ENCODE measurements around the gene SCPEP1. TPM values are rescaled to one million over a fixed set of nuclear protein-coding genes. Genes with fewer than 3 reads are reported as not detected.
A peak's percentile ranks its signal among the peaks of the same experiment; 100 is the strongest.

Gene SCPEP1
- total and polyA plus RNA-seq, 5 donors from 2014 or later = 14.5 to 24.9 (median 23.0) TPM

- Histone ChIP-seq H3K27me3 (ENCODE audit: control insufficient read depth, insufficient read depth, low read length) (peaks cover 6% of the 10 kb centered on the region), H3K4me1 (ENCODE audit: control insufficient read depth, insufficient read depth, low read length, poor library complexity, severe bottlenecking) (no peaks in the 10 kb centered on the region), H3K4me3 (ENCODE audit: low read depth, low read length) (no peak overlapping the region), H3K27ac (ENCODE audit: insufficient read depth, low read length, poor library complexity, severe bottlenecking) (no peak overlapping the region), H3K9me3 (ENCODE audit: control insufficient read depth in 2 of 2, low read length in 2 of 2) (no peaks in the 10 kb centered on the region), H3K36me3 (ENCODE audit: control insufficient read depth, insufficient read depth, low read length) (no peaks in the 10 kb centered on the region)
- H3K27me3 Mint-ChIP-seq = peaks cover 38% of the 10 kb centered on the region
- H3K27ac Mint-ChIP-seq = no peak overlapping the region
- H3K36me3 Mint-ChIP-seq = no peaks in the 10 kb centered on the region
- peaks cover 0 to 1% (median 0%) of the 10 kb centered on the region in 7 donors for H3K9me3 Mint-ChIP-seq
- no peak for DNase-seq
- no peak for ATAC-seq (ENCODE audit: low read depth in 2 of 2)
- H3K4me1 Mint-ChIP-seq = no peaks in the 10 kb centered on the region
- H3K4me3 Mint-ChIP-seq = no peak overlapping the region
Observed at GRCh38 chr17:57034807-57035754, 57.1 kb downstream of the SCPEP1 start.

- no peaks in the 10 kb centered on the region for H3K9me3 Mint-ChIP-seq
- no peaks in the 10 kb centered on the region for H3K9me3 ChIP-seq (ENCODE audit: control insufficient read depth in 2 of 2, low read length in 2 of 2)
- no peak for ATAC-seq (ENCODE audit: low read depth in 2 of 2)
- no peak for DNase-seq
- H3K4me3 ChIP-seq (ENCODE audit: low read depth, low read length) = no peak overlapping the region
- peaks cover 6% of the 10 kb centered on the region for H3K27me3 ChIP-seq (ENCODE audit: control insufficient read depth, insufficient read depth, low read length)
- no peaks in the 10 kb centered on the region for H3K4me1 Mint-ChIP-seq
- peak overlapping the region in 1 of 3 donors; percentile 86 for H3K27ac Mint-ChIP-seq
- no peaks in the 10 kb centered on the region for H3K4me1 ChIP-seq (ENCODE audit: control insufficient read depth, insufficient read depth, low read length, poor library complexity, severe bottlenecking)
- H3K36me3 Mint-ChIP-seq = no peaks in the 10 kb centered on the region
- no peak overlapping the region for H3K27ac ChIP-seq (ENCODE audit: insufficient read depth, low read length, poor library complexity, severe bottlenecking)
- peaks cover 47% of the 10 kb centered on the region for H3K27me3 Mint-ChIP-seq
- H3K36me3 ChIP-seq (ENCODE audit: control insufficient read depth, insufficient read depth, low read length) = no peaks in the 10 kb centered on the region
- H3K4me3 Mint-ChIP-seq = no peak overlapping the region
Observed at GRCh38 chr17:57035971-57036481, 58.1 kb downstream of the SCPEP1 start.

- H3K27me3 Mint-ChIP-seq = peaks cover 44% of the 10 kb centered on the region
- H3K27ac Mint-ChIP-seq = no peak overlapping the region
- peaks cover 8% of the 10 kb centered on the region for H3K27me3 ChIP-seq (ENCODE audit: control insufficient read depth, insufficient read depth, low read length)
- ATAC-seq (ENCODE audit: low read depth in 2 of 2) = no peak
- H3K4me1 ChIP-seq (ENCODE audit: control insufficient read depth, insufficient read depth, low read length, poor library complexity, severe bottlenecking) = no peaks in the 10 kb centered on the region
- no peaks in the 10 kb centered on the region for H3K9me3 ChIP-seq (ENCODE audit: control insufficient read depth in 2 of 2, low read length in 2 of 2)
- H3K4me1 Mint-ChIP-seq = no peaks in the 10 kb centered on the region
- no peaks in the 10 kb centered on the region for H3K36me3 Mint-ChIP-seq
- no peaks in the 10 kb centered on the region for H3K36me3 ChIP-seq (ENCODE audit: control insufficient read depth, insufficient read depth, low read length)
- H3K9me3 Mint-ChIP-seq = no peaks in the 10 kb centered on the region
- no peak overlapping the region for H3K27ac ChIP-seq (ENCODE audit: insufficient read depth, low read length, poor library complexity, severe bottlenecking)
- no peak overlapping the region for H3K4me3 ChIP-seq (ENCODE audit: low read depth, low read length)
- DNase-seq = no peak
- H3K4me3 Mint-ChIP-seq = no peak overlapping the region
Observed at GRCh38 chr17:57037411-57037810, 59.5 kb downstream of the SCPEP1 start.

- Mint-ChIP-seq H3K9me3 (no peaks in the 10 kb centered on the region), H3K4me3 (no peak overlapping the region), H3K36me3 (peaks cover 3% of the 10 kb centered on the region), H3K4me1 (no peaks in the 10 kb centered on the region), H3K27ac (no peak overlapping the region), H3K27me3 (peaks cover 44% of the 10 kb centered on the region)
- Histone ChIP-seq H3K9me3 (ENCODE audit: control insufficient read depth in 2 of 2, low read length in 2 of 2) (no peaks in the 10 kb centered on the region), H3K27ac (ENCODE audit: insufficient read depth, low read length, poor library complexity, severe bottlenecking) (no peak overlapping the region), H3K36me3 (ENCODE audit: control insufficient read depth, insufficient read depth, low read length) (no peaks in the 10 kb centered on the region), H3K4me1 (ENCODE audit: control insufficient read depth, insufficient read depth, low read length, poor library complexity, severe bottlenecking) (no peaks in the 10 kb centered on the region), H3K4me3 (ENCODE audit: low read depth, low read length) (no peak overlapping the region), H3K27me3 (ENCODE audit: control insufficient read depth, insufficient read depth, low read length) (peaks cover 15% of the 10 kb centered on the region)
- DNase-seq (no peak), ATAC-seq (ENCODE audit: low read depth in 2 of 2) (no peak)
Observed at GRCh38 chr17:57038486-57038885, 60.6 kb downstream of the SCPEP1 start.

GRCh38 chr17:57040571-57040970, 62.6 kb downstream of the SCPEP1 start:
- H3K36me3 ChIP-seq (ENCODE audit: control insufficient read depth, insufficient read depth, low read length) = no peaks in the 10 kb centered on the region
- no peaks in the 10 kb centered on the region for H3K9me3 Mint-ChIP-seq
- H3K4me3 Mint-ChIP-seq = no peak overlapping the region
- peaks cover 3% of the 10 kb centered on the region for H3K4me1 ChIP-seq (ENCODE audit: control insufficient read depth, insufficient read depth, low read length, poor library complexity, severe bottlenecking)
- H3K27ac Mint-ChIP-seq = no peak overlapping the region
- peaks cover 50% of the 10 kb centered on the region for H3K27me3 Mint-ChIP-seq
- H3K27me3 ChIP-seq (ENCODE audit: control insufficient read depth, insufficient read depth, low read length) = peaks cover 25% of the 10 kb centered on the region
- no peak for ATAC-seq (ENCODE audit: low read depth in 2 of 2)
- peaks cover 0 to 7% (median 4%) of the 10 kb centered on the region in 4 donors for H3K4me1 Mint-ChIP-seq
- DNase-seq = no peak
- no peaks in the 10 kb centered on the region for H3K9me3 ChIP-seq (ENCODE audit: control insufficient read depth in 2 of 2, low read length in 2 of 2)
- H3K27ac ChIP-seq (ENCODE audit: insufficient read depth, low read length, poor library complexity, severe bottlenecking) = no peak overlapping the region
- H3K4me3 ChIP-seq (ENCODE audit: low read depth, low read length) = no peak overlapping the region
- H3K36me3 Mint-ChIP-seq = peaks cover 3% of the 10 kb centered on the region

- Histone ChIP-seq H3K4me3 (ENCODE audit: low read depth, low read length) (no peak overlapping the region), H3K27me3 (ENCODE audit: control insufficient read depth, insufficient read depth, low read length) (peaks cover 27% of the 10 kb centered on the region), H3K27ac (ENCODE audit: insufficient read depth, low read length, poor library complexity, severe bottlenecking) (no peak overlapping the region), H3K9me3 (ENCODE audit: control insufficient read depth in 2 of 2, low read length in 2 of 2) (no peaks in the 10 kb centered on the region), H3K36me3 (ENCODE audit: control insufficient read depth, insufficient read depth, low read length) (no peaks in the 10 kb centered on the region), H3K4me1 (ENCODE audit: control insufficient read depth, insufficient read depth, low read length, poor library complexity, severe bottlenecking) (peaks cover 16% of the 10 kb centered on the region)
- DNase-seq (no peak), ATAC-seq (ENCODE audit: low read depth in 2 of 2) (no peak)
- peaks cover 59% of the 10 kb centered on the region for H3K27me3 Mint-ChIP-seq
- peaks cover 5 to 14% (median 11%) of the 10 kb centered on the region in 4 donors for H3K4me1 Mint-ChIP-seq
- H3K9me3 Mint-ChIP-seq = peaks cover 0 to 2% (median 0%) of the 10 kb centered on the region in 7 donors
- H3K27ac Mint-ChIP-seq = no peak overlapping the region
- no peak overlapping the region for H3K4me3 Mint-ChIP-seq
- peaks cover 3% of the 10 kb centered on the region for H3K36me3 Mint-ChIP-seq
Observed at GRCh38 chr17:57043276-57043675, 65.3 kb downstream of the SCPEP1 start.

GRCh38 chr17:57044976-57045867, 67.3 kb downstream of the SCPEP1 start:
- peaks cover 0 to 2% (median 0%) of the 10 kb centered on the region in 7 donors for H3K9me3 Mint-ChIP-seq
- peak overlapping the region; percentile 49 to 86 (median 64) for H3K4me3 Mint-ChIP-seq
- H3K27ac Mint-ChIP-seq = peak overlapping the region in 1 of 3 donors; percentile 40
- Histone ChIP-seq H3K36me3 (ENCODE audit: control insufficient read depth, insufficient read depth, low read length) (no peaks in the 10 kb centered on the region), H3K9me3 (ENCODE audit: control insufficient read depth in 2 of 2, low read length in 2 of 2) (no peaks in the 10 kb centered on the region), H3K4me3 (ENCODE audit: low read depth, low read length) (no peak overlapping the region), H3K4me1 (ENCODE audit: control insufficient read depth, insufficient read depth, low read length, poor library complexity, severe bottlenecking) (peaks cover 16% of the 10 kb centered on the region), H3K27ac (ENCODE audit: insufficient read depth, low read length, poor library complexity, severe bottlenecking) (no peak overlapping the region), H3K27me3 (ENCODE audit: control insufficient read depth, insufficient read depth, low read length) (peaks cover 23% of the 10 kb centered on the region)
- H3K27me3 Mint-ChIP-seq = peaks cover 66% of the 10 kb centered on the region
- H3K4me1 Mint-ChIP-seq = peaks cover 5 to 14% (median 11%) of the 10 kb centered on the region in 4 donors
- ATAC-seq (ENCODE audit: low read depth in 2 of 2) = no peak
- peaks cover 3% of the 10 kb centered on the region for H3K36me3 Mint-ChIP-seq
- no peak for DNase-seq

Data from CD4-positive, CD25-positive, alpha-beta regulatory T cell (primary cell).